ENCODE data around the gene THBS3. TPM values are rescaled to one million over a fixed set of nuclear protein-coding genes. Genes with fewer than 3 reads are reported as not detected.
"Not testable (repeated sequence)": the region's sequence is repeated elsewhere in the genome, so short reads cannot be mapped to it uniquely, and the experiment has no call there.

THBS3 gene
- total RNA-seq, 2 donors from 2014 or later: 17.2 to 23.6 TPM

DNA sequence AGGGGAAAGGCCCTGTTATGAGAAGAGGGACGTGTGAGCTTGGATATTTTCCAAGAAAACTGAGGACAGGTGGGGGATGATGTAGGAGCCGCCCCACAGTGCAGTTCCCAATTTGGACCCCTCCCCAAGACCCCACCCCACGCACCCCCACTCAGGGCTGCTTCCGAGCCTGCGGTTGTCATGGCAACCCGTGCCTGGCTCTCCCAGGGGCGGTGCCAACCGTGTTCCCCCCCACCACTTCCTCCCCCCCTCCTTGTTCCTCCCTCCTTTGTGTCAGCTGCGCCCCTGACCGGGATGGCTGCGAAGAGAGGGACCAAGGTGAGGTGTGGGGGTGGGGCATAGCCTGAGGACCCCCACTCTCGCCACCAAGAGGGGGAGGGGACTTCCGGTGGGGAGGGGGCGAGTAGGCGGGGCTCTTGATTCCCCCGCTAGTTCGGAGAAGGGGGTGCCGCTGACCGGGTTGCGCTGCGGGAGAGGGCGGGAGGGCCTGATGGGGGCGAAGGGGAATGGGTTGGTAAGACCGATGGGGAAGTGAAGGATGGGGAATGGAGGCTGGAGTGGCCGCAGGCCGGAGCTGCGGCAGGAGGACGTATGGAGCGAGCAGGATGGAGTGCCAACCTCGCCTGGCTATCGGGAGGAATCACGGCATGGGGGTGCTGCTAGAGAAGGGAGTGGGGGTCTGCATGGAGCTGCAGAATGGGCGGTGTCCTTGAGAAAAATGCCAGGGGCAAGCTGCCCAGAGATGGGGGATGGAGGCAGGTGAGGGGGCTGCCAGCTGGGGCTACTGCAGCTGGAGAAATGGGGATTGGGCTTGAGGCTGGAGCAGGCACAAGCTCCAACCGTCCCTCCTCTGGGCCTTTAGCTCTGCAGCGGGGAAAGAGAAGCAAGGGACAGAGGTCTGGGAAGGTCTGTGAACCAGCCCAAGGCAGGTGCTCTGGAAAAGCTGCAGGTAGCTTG, 33.1 kb downstream of the THBS3 start:
- Mint-ChIP-seq H3K9me3 (no peaks in the 10 kb centered on the region), H3K36me3 (peaks cover 17 to 20% of the 10 kb centered on the region in 2 donors), H3K27ac (peak overlapping the region; percentile 82 to 99)
- DNase-seq (ENCODE audit: low spot score in 2 of 2) (peak; percentile 50 to 54), ATAC-seq (no peak)

GRCh38 chr1:155173478-155174323, 34.0 kb downstream of the THBS3 start, which contains the start of gene TRIM46:
Gene TRIM46, plus strand, starts transcription at chr1:155173849. Its CDS starts 118 bp downstream, at chr1:155173967.
- H3K27ac Mint-ChIP-seq: peak within 1 kb of the TSS; percentile 99 to 100
- peak; percentile 45 to 66 for ATAC-seq

DNA sequence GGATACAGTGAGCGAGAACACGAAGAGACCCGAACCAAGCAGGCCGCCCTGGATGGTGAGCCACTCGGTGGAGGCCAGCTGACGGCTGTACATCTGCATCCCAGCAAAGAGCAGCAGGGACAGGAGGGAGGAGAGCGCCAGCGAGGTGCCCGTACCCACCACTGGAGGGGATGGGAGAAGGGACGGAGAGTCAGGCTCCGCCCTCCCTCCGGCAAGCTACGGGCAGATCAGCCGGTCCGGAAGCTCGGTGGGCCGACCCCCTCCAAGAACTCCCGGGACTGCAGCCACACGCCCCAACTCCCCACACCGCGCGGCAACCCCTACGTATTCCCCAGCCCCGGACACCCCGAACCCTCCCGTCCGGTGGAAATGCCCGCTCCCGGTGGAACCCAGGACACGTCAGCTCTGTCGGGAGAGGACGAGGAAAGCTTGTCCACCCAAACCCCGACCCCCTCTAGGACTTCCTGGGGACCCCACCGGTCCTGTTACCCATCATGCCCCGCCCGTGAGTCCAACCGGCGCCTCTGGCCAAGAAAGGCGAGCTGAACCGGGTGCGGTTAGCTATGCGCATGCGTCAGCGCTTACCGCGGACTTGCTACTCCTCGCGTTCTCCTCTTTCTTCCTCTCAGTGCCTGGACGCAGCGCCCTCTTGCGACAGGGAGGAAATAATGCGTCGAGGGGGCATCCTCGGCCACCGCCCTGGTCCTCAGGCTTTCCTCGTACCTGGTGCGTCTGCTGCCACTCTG, 34.8 kb downstream of the THBS3 start, which contains the start of gene KRTCAP2:
Gene KRTCAP2 (minus strand): TSS at position 573 of the 746 bp plus-strand sequence. CDS start 80 bp downstream, at position 493.
- ATAC-seq (peak; percentile 78 to 86), DNase-seq (ENCODE audit: low spot score in 2 of 2) (peak; percentile 94 to 96)
- H3K27ac Mint-ChIP-seq: peak within 1 kb of the TSS; percentile 99 to 100
- H3K9me3 Mint-ChIP-seq: no peaks in the 10 kb centered on the region
- H3K36me3 Mint-ChIP-seq: peaks cover 17 to 19% of the 10 kb centered on the region in 2 donors

More at GRCh38 chr1:155173478-155174323, 34.0 kb downstream of the THBS3 start, which contains the start of gene TRIM46:
- DNase-seq (ENCODE audit: low spot score in 2 of 2): peak; percentile 73 to 74
- peaks cover 17 to 20% of the 10 kb centered on the region in 2 donors for H3K36me3 Mint-ChIP-seq
- no peaks in the 10 kb centered on the region for H3K9me3 Mint-ChIP-seq

DNA sequence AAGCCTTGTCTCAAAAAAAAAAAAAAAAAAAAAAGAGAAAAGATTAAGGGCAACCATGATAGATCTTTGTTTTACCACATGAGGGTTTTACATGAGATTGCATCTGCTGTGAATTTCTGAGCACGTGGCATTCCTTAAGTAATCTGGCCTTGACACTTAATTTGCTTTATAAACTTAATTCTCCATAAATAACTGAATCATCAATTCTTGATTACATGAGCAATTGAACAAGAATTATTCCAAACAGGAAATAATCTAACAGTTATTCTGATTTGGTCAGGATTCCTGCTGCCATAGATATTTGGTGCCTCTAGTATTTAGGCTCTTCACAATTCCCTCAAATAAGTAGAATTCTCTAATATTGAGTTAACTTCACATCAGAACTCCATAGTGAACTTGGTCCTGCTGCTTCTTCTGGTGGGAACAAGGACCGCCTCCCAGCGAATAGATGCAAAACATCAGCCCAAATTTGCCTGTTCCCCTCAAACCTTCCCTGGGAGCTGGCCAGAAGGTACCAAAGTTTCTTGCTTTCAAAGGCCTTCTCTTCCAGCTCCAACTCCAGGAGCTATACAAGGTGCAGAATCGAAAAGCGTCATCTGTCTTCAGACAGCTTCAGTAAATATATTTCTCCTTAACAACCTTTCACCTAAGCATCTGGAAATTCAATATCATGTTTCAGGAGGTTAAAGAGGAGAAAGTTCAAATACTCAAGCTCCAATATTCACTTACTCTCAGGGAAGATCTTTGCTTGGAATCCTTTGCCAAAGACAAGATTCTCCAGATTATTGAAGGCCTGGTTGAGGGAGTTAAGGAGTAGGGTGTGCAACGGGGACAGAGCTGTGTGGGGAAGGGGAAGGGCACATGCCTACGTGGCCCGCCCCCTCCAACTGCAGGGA, 35.6 kb downstream of the THBS3 start:
- no peak for DNase-seq (ENCODE audit: low spot score in 2 of 2)
- Mint-ChIP-seq H3K9me3 (no peaks in the 10 kb centered on the region), H3K27ac (peak overlapping the region; percentile 99 to 100), H3K36me3 (peaks cover 15 to 17% of the 10 kb centered on the region in 2 donors)
- ATAC-seq: peak; percentile 36 to 49

DNA sequence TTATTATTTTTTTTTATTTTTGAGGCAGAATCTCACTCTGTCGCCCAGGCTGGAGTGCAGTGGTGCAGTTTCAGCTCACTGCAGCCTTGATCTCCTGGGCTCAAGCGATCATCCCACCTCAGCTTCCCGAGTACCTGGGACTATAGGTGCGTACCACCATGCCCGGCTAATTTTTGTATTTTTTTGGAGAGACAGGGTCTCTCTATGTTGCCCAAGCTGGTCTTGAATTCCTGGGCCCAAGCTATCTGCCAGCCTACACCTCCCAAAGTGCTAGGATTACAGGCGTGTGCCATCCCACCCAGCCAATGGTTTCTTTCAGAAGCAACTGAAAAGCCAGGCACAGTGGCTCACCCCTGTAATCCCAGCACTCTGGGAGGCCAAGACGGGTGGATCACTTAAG, 36.9 kb downstream of the THBS3 start:
- peaks cover 15 to 17% of the 10 kb centered on the region in 2 donors for H3K36me3 Mint-ChIP-seq
- DNase-seq (ENCODE audit: low spot score in 2 of 2) (no peak), ATAC-seq (no peak)
- H3K27ac Mint-ChIP-seq: no peak overlapping the region
- H3K9me3 Mint-ChIP-seq: no peaks in the 10 kb centered on the region

GRCh38 chr1:155170101-155170785, 37.5 kb downstream of the THBS3 start:
- no peak for ATAC-seq
- no peaks in the 10 kb centered on the region for H3K9me3 Mint-ChIP-seq
- peaks cover 15 to 17% of the 10 kb centered on the region in 2 donors for H3K36me3 Mint-ChIP-seq
- peak in 1 of 2 donors; percentile 33 for DNase-seq (ENCODE audit: low spot score in 2 of 2)
- H3K27ac Mint-ChIP-seq: no peak overlapping the region

GRCh38 chr1:155169541-155169940, 38.2 kb downstream of the THBS3 start:
- no peaks in the 10 kb centered on the region for H3K9me3 Mint-ChIP-seq
- no peak for ATAC-seq

DNA sequence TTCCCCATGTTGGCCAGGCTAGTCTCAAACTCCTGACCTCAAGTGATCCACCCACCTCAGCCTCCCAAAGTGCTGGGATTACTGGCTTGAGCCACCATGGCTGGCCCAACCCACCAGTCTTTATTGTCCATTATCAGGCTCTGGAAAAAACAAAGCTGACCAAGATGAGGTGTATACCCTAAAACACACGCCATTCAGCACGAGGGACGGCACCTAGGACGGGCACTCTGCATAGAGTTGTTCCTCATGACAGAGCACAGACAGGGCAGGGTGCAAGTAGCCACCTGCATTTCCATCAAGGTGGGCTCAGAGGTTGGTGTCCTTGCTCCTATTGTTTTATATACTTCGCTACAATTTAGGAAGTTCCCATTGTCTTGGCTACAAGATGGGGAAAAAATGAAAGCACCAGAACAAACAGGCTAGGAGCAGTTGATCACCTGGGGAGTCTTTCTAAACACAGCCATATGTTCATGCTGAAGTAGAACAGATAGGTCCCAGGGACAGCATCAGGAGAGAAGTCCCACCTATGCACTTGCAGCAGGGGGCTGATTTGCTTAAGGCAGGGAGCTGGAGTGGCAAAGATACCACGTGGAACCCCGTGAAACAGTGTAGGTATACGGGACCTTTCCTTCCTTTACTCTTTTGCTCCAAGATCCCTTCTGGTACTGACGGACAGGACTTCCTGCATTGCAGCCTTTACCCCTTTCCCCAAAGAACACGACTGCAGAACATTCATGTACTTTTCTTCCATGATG, 39.1 kb downstream of the THBS3 start:
- peaks cover 15 to 17% of the 10 kb centered on the region in 2 donors for H3K36me3 Mint-ChIP-seq
- ATAC-seq (no peak), DNase-seq (ENCODE audit: low spot score in 2 of 2) (no peak)
- H3K9me3 Mint-ChIP-seq: no peaks in the 10 kb centered on the region
- H3K27ac Mint-ChIP-seq: no peak overlapping the region

More at GRCh38 chr1:155169541-155169940, 38.2 kb downstream of the THBS3 start:
- DNase-seq (ENCODE audit: low spot score in 2 of 2): no peak
- H3K27ac Mint-ChIP-seq: peak overlapping the region in 1 of 2 donors; percentile 1
- H3K36me3 Mint-ChIP-seq: peaks cover 15 to 17% of the 10 kb centered on the region in 2 donors

GRCh38 chr1:155168105-155168445, 39.6 kb downstream of the THBS3 start:
- peak overlapping the region in 1 of 2 donors; percentile 72 for H3K27ac Mint-ChIP-seq

DNA sequence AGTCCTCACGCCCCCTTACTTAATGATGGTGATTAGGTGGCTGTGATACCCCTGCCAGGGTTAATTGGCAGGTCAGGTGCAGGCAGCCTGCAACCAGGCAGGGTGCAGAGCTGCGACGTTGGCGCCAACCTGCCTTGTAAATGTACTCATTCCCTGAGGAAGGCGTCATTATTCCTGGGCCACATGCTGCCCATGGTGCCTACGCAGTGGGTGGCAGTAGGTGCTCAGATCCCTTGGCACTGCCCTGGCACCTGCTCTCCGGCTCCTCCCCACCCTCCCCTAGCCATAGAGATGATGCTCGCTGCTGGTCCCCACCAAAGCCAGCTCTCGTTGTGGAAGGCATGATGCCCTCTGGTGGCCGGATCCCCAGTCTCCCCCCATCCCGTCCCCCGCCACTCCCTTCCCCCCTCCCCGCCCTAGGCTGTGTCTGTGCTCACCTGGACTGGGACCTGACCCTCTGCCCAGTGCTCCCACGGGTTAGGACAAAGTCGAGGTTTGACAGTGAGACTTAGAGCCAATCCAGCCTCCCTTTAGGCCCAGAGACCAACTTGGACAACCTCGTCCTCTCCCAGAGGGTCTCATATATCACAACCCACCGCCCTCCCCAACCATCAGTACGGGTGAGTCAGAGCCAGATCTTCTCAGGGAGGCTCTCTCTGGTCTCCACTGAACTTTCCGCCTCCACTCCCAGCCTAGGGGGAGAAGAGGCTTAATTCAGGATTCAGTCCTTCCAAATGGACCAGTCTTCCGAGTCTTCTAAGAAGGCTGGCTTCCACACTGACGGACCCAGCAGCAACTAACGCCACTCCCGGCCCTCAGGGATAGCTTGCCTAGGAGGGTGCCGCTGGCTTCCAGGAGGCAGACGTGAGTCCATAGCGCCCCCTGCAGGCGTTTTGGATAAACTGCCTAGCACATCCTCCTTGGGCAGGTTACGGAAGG, 40.3 kb downstream of the THBS3 start:
- H3K36me3 Mint-ChIP-seq: peaks cover 6% of the 10 kb centered on the region in 2 donors
- H3K27ac Mint-ChIP-seq: peak overlapping the region in 1 of 2 donors; percentile 72
- ATAC-seq (peak; percentile 78 to 83), DNase-seq (ENCODE audit: low spot score in 2 of 2) (peak; percentile 84 to 89)
- H3K9me3 Mint-ChIP-seq: no peaks in the 10 kb centered on the region

More at GRCh38 chr1:155168105-155168445, 39.6 kb downstream of the THBS3 start:
- not testable (repeated sequence) for H3K9me3 Mint-ChIP-seq; ATAC-seq; DNase-seq (ENCODE audit: low spot score in 2 of 2)
- H3K36me3 Mint-ChIP-seq: peaks cover 11 to 13% of the 10 kb centered on the region in 2 donors

GRCh38 chr1:155166471-155167165, 41.1 kb downstream of the THBS3 start:
- Mint-ChIP-seq H3K9me3 (no peaks in the 10 kb centered on the region), H3K36me3 (no peaks in the 10 kb centered on the region), H3K27ac (peak overlapping the region in 1 of 2 donors; percentile 44)
- ATAC-seq (no peak), DNase-seq (ENCODE audit: low spot score in 2 of 2) (no peak)

DNA sequence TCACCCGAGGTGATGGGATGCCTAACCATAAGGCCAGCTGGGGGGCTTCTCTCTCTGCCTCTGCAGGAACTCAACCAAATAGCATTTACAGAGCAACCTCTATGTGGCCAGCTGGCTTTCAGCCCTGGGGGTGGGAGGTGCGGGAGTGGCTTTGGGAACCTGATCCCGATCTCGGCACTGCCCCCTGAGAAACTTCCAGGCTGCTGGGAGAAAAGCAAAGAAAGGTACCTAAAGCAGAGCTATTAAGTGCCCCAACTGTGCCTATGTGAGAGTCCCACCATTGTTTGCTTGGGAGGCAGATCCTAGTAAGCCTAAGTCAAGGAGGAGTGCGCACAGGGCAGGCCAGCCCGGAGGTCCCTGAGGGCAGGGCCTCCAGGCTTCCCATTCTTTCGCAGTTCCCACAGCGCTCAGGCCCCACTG, 41.6 kb downstream of the THBS3 start:
- no peak for ATAC-seq
- no peaks in the 10 kb centered on the region for H3K9me3 Mint-ChIP-seq
- DNase-seq (ENCODE audit: low spot score in 2 of 2): no peak
- H3K36me3 Mint-ChIP-seq: no peaks in the 10 kb centered on the region
- H3K27ac Mint-ChIP-seq: no peak overlapping the region
